K562 (cell line): Measurements from ENCODE around the gene IGF1R. TPM values are rescaled to one million over a fixed set of nuclear protein-coding genes. Genes with fewer than 3 reads are reported as not detected.

Experiments used
- CCNT2 ChIP-seq: IDR thresholded peaks from 2 replicates; pipeline ENCODE4 v1.6.1; 2011; ENCODE audit warnings: borderline replicate concordance, low read depth, mild to moderate bottlenecking, moderate library complexity, mixed read lengths, low read length; ENCODE audit not compliant: insufficient read length; ENCODE audit errors: extremely low read depth
- COPS2 ChIP-seq: fragments of 450-650 bp; conservative IDR thresholded peaks from 2 replicates; pipeline ENCODE4 v1.6.1; 2016; ENCODE audit warnings: mild to moderate bottlenecking, moderate library complexity
- MAZ ChIP-seq, 2 experiments: fragments of 450-650 bp in 1 of 2; sonication (generic) in 1 of 2; formaldehyde crosslinking; IDR thresholded peaks in 1 of 2; conservative IDR thresholded peaks in 1 of 2; 2 replicates each; pipeline versions ENCODE4 v1.4.0 to v1.5.0; 2020; ENCODE audit warnings: mild to moderate bottlenecking in 1 of 2, missing genetic modification reagents in 1 of 2
- NCOA6 ChIP-seq: fragments of 450-650 bp; IDR thresholded peaks from 2 replicates; pipeline ENCODE4 v1.6.1; 2017; ENCODE audit warnings: mild to moderate bottlenecking
- NFYB ChIP-seq: IDR thresholded peaks from 2 replicates; pipeline ENCODE4 v1.6.1; 2011; ENCODE audit warnings: mild to moderate bottlenecking, moderate library complexity; ENCODE audit not compliant: insufficient read length; ENCODE audit errors: extremely low read depth
- NR2C2 ChIP-seq, 2 experiments: fragments of 200-800 bp in 1 of 2; sonication (Bioruptor generic) in 1 of 2; sonication (generic) in 1 of 2; formaldehyde crosslinking in 1 of 2; IDR thresholded peaks; 2 replicates each; pipeline versions ENCODE4 v1.6.1 to v1.8.0; 2016 to 2022; ENCODE audit warnings: mild to moderate bottlenecking in 1 of 2, missing compliant biosample characterization in 1 of 2, missing genetic modification characterization in 1 of 2, missing genetic modification reagents in 1 of 2
- NRF1 ChIP-seq, 2 experiments: fragments of 450-650 bp; IDR thresholded peaks in 1 of 2; conservative IDR thresholded peaks in 1 of 2; 2 replicates each; pipeline ENCODE4 v1.6.1; 2014; ENCODE audit warnings: mild to moderate bottlenecking in 2 of 2
- RAD21 ChIP-seq, 2 experiments: fragments of 250-450 bp in 1 of 2; fragments of 450-650 bp in 1 of 2; sonication (Bioruptor Pico) in 1 of 2; formaldehyde crosslinking in 1 of 2; IDR thresholded peaks in 1 of 2; conservative IDR thresholded peaks in 1 of 2; 2 replicates each; pipeline versions ENCODE4 v1.4.0 to v1.8.0; 2020 to 2022; ENCODE audit warnings: mild to moderate bottlenecking in 2 of 2, moderate library complexity in 1 of 2
- RBBP5 ChIP-seq: fragments of 200-600 bp; sonication (generic); IDR thresholded peaks from 2 replicates; pipeline ENCODE4 v1.6.1; 2012; ENCODE audit warnings: borderline replicate concordance, mild to moderate bottlenecking, low read length, control low read depth, inconsistent platforms; ENCODE audit not compliant: insufficient read depth, poor library complexity, severe bottlenecking
- SMARCA5 ChIP-seq: fragments of 450-650 bp; IDR thresholded peaks from 2 replicates; pipeline ENCODE4 v1.6.1; 2016
- SPI1 ChIP-seq: IDR thresholded peaks from 2 replicates; pipeline ENCODE4 v1.6.1; 2011; ENCODE audit warnings: low read depth, low read length, control low read depth, borderline replicate concordance
- THAP12 ChIP-seq: fragments of 250-450 bp; sonication (Bioruptor Pico); IDR thresholded peaks from 2 replicates; pipeline ENCODE4 v1.9.0; 2021; ENCODE audit warnings: mild to moderate bottlenecking, inconsistent platforms
- VEZF1 ChIP-seq: fragments of 200-800 bp; sonication (Bioruptor generic); IDR thresholded peaks from 2 replicates; pipeline ENCODE4 v1.6.1; 2017; ENCODE audit warnings: missing genetic modification characterization, missing compliant biosample characterization
- ZNF41 ChIP-seq: fragments of 250-450 bp; sonication (Bioruptor Pico); conservative IDR thresholded peaks from 2 replicates; pipeline ENCODE4 v1.4.0; 2020; ENCODE audit warnings: mild to moderate bottlenecking
- polyA plus RNA-seq, 8 experiments: library from polyadenylated mRNA; depleted of rRNA in 4 of 8; stranded (reverse) in 5 of 8; unstranded in 3 of 8; fragments of >200 nt; fragmentation: Nextera tagmentation in 2 of 8; fragmentation: Illumina TruSeq in 1 of 8; extraction: Ambion mirVana in 2 of 8; extraction: Trizol in 1 of 8; gene quantifications; 2 replicates each; pipeline versions ENCODE4 v1.2.1 to v1.2.3, GENCODE V29; 2011 to 2014; ENCODE audit warnings: inconsistent platforms in 1 of 8, missing spikeins in 1 of 8
- total RNA-seq, 7 experiments: library from RNA; depleted of rRNA in 6 of 7; stranded (reverse); fragments of >200 nt in 6 of 7; fragmentation: Illumina TruSeq in 2 of 7; extraction: Trizol in 2 of 7; gene quantifications; 2 replicates each; pipeline versions ENCODE4 v1.2.1 to v1.2.3, GENCODE V29; 2011 to 2021; ENCODE audit warnings: low replicate concordance in 1 of 7
- TF ChIP-seq, protein P1 (sequence below): sonication (generic); formaldehyde crosslinking; IDR thresholded peaks from 2 replicates; pipeline ENCODE4 v1.8.0; 2022; ENCODE audit warnings: mild to moderate bottlenecking, low read depth, missing genetic modification reagents
- TF ChIP-seq, protein P2 (sequence below): sonication (generic); formaldehyde crosslinking; IDR thresholded peaks from 2 replicates; pipeline ENCODE4 v1.8.1; 2023; ENCODE audit warnings: mild to moderate bottlenecking, missing genetic modification reagents
- TF ChIP-seq, protein P3 (sequence below): fragments of 250-450 bp; sonication (Bioruptor Pico); IDR thresholded peaks from 2 replicates; pipeline ENCODE4 v1.8.0; 2022; ENCODE audit warnings: inconsistent platforms, mild to moderate bottlenecking, moderate library complexity, borderline replicate concordance

The IGF1R gene
- total and polyA plus RNA-seq, 9 of the 15 experiments (the other 6 are each of a cell fraction or from before 2014, with no cell fraction given) = 0.35 to 8.0 (median 1.6) TPM

DNA sequence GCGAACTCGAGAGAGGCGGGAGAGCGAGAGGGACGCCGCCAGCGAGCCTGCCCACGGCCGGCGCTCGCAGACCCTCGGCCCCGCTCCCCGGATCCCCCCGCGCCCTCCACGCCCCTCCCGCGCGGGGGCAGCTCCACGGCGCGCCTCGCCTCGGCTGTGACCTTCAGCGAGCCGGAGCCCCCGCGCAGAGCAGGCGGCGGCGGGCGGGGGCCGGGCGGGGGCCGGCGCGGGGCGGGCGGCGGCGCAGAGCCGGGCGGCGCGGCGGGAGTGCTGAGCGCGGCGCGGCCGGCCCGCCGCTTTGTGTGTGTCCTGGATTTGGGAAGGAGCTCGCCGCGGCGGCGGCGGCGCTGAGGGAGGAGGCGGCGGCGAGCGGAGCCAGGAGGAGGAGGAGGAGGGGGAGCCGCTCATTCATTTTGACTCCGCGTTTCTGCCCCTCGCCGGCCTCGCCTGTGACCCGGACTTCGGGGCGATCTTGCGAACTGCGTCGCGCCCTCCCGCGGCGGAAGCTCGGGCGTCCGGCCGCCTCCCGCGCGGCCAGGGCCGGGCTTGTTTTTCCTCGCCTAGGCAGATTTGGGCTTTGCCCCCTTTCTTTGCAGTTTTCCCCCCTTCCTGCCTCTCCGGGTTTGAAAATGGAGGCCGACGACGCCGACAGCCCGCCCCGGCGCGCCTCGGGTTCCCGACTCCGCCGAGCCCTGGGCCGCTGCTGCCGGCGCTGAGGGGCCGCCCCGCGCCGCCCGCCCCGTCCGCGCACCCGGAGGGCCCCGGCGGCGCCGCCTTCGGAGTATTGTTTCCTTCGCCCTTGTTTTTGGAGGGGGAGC is 524 bp downstream of the IGF1R start (continued):
- TF ChIP-seq VEZF1 (CRISPR knock-in tag) = peak; percentile 81
- TF ChIP-seq NFYB = no peak
- TF ChIP-seq THAP12 (CRISPR knock-in tag) = no peak
- 0 out of 4 replicates have a peak, but pooled peaks of 1 of the 2 experiments have one; percentile 42 for TF ChIP-seq MAZ (CRISPR knock-in tag; conservative IDR thresholded peaks at IDR 0.05 in 1 of 2, IDR thresholded peaks at IDR 0.05 in 1 of 2)
- TF ChIP-seq RAD21 (CRISPR knock-in tag; conservative IDR thresholded peaks at IDR 0.05 in 1 of 2, IDR thresholded peaks at IDR 0.05 in 1 of 2) = no peak
- TF ChIP-seq RBBP5 = peak; percentile 4
- no peak for TF ChIP-seq COPS2
- peak in 1 of 2 experiments; percentile 48; a peak in 1 of 4 replicates for TF ChIP-seq NRF1 (conservative IDR thresholded peaks at IDR 0.05 in 1 of 2, IDR thresholded peaks at IDR 0.05 in 1 of 2)
- TF ChIP-seq, protein P1, sequence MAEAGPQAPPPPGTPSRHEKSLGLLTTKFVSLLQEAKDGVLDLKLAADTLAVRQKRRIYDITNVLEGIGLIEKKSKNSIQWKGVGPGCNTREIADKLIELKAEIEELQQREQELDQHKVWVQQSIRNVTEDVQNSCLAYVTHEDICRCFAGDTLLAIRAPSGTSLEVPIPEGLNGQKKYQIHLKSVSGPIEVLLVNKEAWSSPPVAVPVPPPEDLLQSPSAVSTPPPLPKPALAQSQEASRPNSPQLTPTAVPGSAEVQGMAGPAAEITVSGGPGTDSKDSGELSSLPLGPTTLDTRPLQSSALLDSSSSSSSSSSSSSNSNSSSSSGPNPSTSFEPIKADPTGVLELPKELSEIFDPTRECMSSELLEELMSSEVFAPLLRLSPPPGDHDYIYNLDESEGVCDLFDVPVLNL (CRISPR knock-in tag) = no peak
- TF ChIP-seq CCNT2 = peak; percentile 46
- TF ChIP-seq ZNF41 (CRISPR knock-in tag) = no peak
- TF ChIP-seq NR2C2 (CRISPR knock-in tag; IDR thresholded peaks at IDR 0.05) = no peak
- TF ChIP-seq NR2C2 (tag; IDR thresholded peaks at IDR 0.05) = no peak
- TF ChIP-seq NCOA6 = peak; percentile 58
- TF ChIP-seq, protein P2, sequence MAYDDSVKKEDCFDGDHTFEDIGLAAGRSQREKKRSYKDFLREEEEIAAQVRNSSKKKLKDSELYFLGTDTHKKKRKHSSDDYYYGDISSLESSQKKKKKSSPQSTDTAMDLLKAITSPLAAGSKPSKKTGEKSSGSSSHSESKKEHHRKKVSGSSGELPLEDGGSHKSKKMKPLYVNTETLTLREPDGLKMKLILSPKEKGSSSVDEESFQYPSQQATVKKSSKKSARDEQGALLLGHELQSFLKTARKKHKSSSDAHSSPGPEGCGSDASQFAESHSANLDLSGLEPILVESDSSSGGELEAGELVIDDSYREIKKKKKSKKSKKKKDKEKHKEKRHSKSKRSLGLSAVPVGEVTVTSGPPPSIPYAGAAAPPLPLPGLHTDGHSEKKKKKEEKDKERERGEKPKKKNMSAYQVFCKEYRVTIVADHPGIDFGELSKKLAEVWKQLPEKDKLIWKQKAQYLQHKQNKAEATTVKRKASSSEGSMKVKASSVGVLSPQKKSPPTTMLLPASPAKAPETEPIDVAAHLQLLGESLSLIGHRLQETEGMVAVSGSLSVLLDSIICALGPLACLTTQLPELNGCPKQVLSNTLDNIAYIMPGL (CRISPR knock-in tag) = no peak
- TF ChIP-seq, protein P3, sequence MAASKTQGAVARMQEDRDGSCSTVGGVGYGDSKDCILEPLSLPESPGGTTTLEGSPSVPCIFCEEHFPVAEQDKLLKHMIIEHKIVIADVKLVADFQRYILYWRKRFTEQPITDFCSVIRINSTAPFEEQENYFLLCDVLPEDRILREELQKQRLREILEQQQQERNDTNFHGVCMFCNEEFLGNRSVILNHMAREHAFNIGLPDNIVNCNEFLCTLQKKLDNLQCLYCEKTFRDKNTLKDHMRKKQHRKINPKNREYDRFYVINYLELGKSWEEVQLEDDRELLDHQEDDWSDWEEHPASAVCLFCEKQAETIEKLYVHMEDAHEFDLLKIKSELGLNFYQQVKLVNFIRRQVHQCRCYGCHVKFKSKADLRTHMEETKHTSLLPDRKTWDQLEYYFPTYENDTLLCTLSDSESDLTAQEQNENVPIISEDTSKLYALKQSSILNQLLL (CRISPR knock-in tag) = no peak
- no peak for TF ChIP-seq SPI1
- no peak for TF ChIP-seq SMARCA5
